GM19035 (cell line): ENCODE results near the gene UBR1.
"Not testable (repeated sequence)": the region's sequence is repeated elsewhere in the genome, so short reads cannot be mapped to it uniquely, and the experiment has no call there.

ENCODE experiments used
- ATAC-seq: cut with Tn5 transposase; IDR thresholded peaks from one replicate; pipeline ENCODE4 v1.9.1; 2021; ENCODE audit not compliant: unreplicated experiment

Gene UBR1

DNA sequence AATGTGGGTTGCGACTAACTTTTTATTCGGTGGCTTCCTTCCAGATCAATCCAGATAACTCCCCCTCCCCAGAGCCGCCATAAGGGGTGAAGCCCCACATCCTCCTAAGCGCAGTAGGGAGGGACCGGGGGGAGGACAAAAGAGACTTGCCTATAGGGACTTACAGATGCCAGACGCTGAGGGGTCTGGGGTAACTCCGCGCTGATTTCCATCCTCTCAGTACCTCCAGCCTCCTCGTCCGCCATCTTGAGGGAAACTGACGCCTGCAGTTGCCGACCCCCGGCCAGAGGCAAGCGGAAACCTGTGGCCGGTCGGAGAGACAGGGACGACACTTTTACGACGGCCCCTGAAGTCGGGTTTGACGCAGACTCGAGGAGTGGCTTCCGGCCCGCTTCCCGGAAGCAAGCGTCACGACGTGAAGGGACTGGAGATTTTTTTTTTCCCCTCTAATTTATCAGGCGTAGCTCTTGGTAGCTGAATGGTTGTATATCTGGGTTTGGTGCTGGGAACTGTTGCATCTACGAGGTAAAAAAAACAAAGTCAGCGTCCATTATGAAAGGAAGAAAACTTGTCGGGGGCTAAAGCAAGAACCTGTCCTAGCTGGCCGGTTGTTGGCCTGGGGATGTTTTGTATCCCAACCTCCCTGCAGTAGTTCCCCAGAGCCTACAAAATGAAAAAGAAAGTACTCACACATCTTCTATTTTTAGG is at the start of gene UBR1:
Gene UBR1, minus strand, starts transcription at position 261 of the 708 bp plus-strand sequence. Its CDS starts 16 bp downstream, at position 245.
- peak; percentile 93 for ATAC-seq

DNA sequence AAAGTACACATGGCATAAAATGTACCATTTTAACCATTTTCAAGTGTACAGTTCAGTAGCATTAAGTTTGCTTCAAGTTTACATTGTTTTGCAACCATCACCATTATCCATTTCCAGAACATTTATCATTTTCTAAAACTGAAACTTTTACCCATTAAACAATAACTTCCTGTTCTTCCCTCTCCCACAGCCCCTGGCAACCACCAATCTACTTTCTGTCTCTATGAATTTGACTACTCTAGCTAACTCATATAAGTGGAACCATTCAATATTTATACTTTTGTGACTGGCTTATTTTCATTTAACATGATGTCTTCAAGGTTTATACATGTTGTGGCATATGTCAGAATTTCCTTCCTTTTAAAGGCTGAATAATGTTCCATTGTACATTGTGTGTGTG is 47.4 kb upstream of the UBR1 start:
- no peak for ATAC-seq

- no peak for ATAC-seq
Measured at GRCh38 chr15:43151688-43152087, 45.9 kb upstream of the UBR1 start.

- ATAC-seq = no peak
Measured at GRCh38 chr15:43150191-43150929, 44.5 kb upstream of the UBR1 start.

DNA sequence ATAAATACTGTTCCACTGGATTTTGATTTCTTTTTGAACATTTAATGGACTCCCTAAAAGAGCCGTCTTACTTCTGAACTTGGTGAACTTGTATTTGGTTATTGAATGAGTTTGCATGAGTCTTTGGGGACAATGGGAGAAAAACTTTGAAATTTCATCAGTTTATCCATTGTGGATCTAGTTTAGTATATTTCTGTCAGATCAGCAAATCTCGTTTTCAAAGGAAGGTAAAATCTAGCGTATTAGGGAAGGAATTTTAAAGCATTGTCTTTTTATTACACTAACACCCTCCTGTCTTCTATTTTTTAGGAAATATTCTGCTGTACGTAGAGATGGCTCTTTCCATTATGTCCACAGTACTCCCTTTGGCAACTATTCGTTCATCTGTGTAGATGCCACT is 40.3 kb upstream of the UBR1 start:
- ATAC-seq = no peak

- ATAC-seq = no peak
Measured at GRCh38 chr15:43144512-43144911, 38.7 kb upstream of the UBR1 start.

GRCh38 chr15:43143203-43143941 is 37.5 kb upstream of the UBR1 start:
- no peak for ATAC-seq

GRCh38 chr15:43135351-43135750 is 29.5 kb upstream of the UBR1 start:
- ATAC-seq = no peak

DNA sequence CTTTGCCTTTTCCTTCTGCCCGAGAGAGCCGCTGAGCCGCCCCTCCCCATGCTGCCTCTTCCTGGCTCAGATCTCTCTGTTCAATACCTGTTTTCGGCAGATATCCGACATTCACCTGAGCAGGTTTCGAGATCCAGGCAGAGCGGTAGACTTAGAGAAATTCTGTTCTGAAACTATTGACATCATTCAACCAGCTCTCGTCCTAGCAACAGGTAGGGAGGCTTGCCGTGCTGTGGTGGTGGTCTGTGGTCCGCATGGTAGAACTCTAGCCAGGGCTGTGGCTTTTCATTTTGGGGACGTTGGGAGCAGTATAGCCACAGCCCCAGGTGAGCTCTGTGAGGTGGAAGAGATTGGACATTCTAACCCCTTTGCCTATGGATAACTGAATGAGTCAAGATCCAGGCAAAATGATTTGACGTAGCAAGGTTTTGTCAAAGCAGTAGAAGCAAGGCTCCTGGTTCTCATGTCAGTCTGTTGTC is 28.4 kb upstream of the UBR1 start:
- peak; percentile 5 for ATAC-seq

DNA sequence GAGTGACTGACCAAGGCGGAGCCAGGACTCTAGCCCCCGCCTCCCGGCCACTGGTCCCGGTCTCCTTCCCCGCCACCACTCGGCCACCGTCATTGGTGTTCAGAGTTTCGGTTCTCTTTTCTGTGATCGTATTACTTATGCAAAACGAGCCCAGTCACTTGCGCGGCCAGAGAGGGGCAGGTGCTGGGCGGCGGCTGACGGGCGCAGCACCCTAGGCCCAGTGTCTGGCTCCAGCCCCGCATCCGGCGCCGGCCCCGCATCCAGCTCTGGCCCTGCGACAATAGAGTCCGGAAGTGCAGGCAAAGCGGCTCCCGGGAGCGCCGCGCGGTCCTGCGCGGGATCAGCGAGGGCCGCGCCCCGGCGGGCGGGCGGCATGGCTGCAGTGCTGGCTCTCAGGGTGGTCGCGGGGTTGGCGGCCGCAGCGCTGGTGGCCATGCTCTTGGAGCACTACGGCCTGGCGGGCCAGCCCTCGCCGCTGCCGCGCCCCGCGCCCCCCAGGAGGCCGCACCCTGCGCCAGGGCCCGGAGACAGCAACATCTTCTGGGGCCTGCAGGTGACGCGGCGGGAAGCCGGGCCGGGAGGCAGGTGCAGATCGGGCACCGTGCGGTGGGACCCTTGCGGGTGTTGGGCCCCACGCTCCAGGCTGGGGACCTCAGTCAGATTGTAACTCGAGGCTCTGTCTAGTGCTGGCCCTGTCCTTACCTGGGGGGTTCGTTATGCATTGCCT is 27.8 kb upstream of the UBR1 start, which contains the start of gene TMEM62:
Gene TMEM62, plus strand, starts transcription at position 157 of the 727 bp plus-strand sequence. Its CDS starts 217 bp downstream, at position 374.
- ATAC-seq = peak; percentile 93

GRCh38 chr15:43132830-43133429 is 27.1 kb upstream of the UBR1 start:
- ATAC-seq = no peak

DNA sequence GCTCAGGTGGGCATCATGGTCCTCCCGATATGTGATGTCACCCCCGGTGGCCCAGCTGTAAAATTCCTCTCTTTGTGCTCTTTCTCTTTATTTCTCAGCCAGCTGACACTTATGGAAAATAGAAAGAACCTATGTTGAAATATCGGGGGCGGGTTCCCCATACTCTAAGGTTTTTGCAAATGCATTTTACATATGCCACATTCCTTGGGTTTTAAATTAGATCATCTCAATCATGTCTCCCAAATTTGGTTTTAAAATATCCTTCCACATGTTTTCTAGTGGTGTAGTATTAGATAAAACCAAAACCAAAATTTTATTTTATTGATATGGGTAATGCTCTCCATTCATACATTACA is 23.1 kb upstream of the UBR1 start:
- no peak for ATAC-seq

DNA sequence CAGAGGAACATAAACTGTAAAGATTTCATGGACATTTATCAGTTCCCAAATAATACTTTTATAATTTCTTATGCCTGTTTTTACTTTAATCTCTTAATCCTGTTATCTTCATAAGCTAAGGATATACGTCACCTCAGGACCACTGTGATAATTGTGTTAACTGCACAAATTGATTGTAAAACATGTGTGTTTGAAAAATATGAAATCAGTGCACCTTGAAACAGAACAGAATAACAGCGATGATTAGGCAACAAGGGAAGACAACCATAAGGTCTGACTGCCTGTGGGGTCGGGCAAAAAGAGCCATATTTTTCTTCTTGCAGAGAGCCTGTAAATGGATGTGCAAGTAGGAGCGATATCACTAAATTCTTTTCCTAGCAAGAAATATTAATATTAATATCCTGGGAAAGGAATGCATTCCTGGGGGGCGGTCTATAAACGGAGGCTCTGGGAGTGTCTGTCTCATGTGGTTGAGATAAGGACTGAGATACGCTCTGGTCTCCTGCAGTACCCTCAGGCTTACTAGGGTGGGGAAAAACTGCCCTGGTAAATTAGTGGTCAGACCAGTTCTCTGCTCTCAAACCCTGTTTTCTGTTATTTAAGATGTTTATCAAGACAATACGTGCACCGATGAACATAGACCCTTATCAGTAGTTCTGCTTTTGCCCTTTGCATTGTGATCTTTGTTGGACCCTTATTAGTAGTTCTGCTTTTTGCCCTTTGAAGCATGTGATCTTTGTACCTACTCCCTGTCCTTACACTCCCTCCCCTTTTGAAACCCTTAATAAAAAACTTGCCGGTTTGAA is 22.5 kb upstream of the UBR1 start:
- ATAC-seq = not testable (repeated sequence)

DNA sequence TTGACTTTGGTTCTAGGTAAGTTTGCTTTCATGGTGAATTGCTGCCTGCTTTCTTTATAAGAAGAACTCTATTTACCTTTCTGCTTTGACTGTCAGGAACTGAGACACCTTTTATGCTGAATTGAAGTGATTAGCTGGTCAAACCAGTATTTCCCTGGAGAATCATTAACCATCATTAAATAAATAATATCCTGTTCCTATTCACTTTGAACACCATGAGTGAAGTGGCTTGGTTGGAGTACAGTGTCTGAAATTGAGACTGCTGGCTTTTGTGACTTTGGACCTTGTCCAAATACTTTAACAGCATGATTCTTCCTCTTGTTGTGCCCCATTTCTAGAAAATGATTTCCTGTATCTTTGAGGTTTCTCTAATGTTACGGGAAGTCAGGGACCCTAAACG is 21.9 kb upstream of the UBR1 start:
- no peak for ATAC-seq

- ATAC-seq = no peak
Measured at GRCh38 chr15:43126356-43126755, 20.5 kb upstream of the UBR1 start.

DNA sequence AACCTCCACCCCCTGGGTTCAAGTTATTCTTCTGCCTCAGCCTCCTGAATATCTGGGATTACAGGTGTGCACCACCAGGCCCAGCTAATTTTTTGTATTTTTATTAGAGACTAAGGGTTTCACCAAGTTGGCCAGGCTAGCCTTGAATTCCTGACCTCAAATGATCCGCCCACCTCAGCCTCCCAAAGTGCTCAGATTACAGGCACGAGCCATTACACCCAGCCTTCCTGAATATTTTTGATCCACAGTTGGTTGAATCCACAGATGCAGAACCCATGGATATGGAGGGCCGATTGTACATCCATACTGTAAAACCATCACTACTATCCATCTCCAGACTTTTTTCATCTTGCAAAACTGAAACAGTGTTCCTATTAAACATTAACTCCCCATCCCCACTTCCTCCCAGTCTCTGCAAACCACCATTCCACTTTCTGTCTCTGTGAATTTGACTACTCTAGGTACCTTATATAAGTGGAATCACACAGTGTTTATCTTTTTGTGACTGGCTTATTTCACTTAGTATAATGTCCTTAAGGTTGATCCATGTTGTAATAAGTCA is 19.3 kb upstream of the UBR1 start:
- no peak for ATAC-seq

DNA sequence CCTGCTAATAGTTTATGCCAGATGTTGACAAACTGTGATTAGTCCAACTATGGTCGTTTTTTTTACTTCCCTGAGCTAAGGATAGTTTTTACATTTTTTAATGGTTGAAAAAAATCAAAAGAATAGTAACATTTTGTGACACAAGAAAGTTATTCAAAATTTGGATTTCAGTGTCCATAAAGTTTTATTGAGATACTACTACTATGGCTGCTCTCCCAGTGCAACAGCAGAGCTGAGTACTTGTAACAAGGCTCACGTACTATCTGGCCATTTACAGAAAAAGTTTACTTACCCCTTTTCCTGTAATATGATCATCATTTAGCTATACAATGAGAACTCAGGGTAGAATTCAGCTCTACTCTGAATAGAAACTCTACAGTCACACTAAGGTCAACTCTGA is 16.0 kb upstream of the UBR1 start:
- ATAC-seq = no peak

GRCh38 chr15:43118829-43119228 is 13.0 kb upstream of the UBR1 start:
- ATAC-seq = no peak

- no peak for ATAC-seq
Measured at GRCh38 chr15:43118286-43118685, 12.4 kb upstream of the UBR1 start.
